Chondrocyte (in vitro differentiated cells): ENCODE measurements around the gene PATZ1. TPM values are rescaled to one million over a fixed set of nuclear protein-coding genes. Genes with fewer than 3 reads are reported as not detected.

ENCODE experiments used
- DNase-seq: peaks from one replicate; pipeline ENCODE4 v3.0.0; 2021; ENCODE audit warnings: mixed read lengths, low spot score
- H3K27ac Mint-ChIP-seq: one replicate; pipeline ENCODE4 v1.8.0; 2021; ENCODE audit warnings: mild to moderate bottlenecking, moderate library complexity, mixed read lengths; ENCODE audit not compliant: unreplicated experiment
- H3K27me3 Mint-ChIP-seq: 2 replicates; pipeline ENCODE4 v1.8.0; 2021; ENCODE audit warnings: low read depth, mixed read lengths
- H3K36me3 Mint-ChIP-seq: 2 replicates; pipeline ENCODE4 v1.8.0; 2021; ENCODE audit warnings: low read depth, mixed read lengths
- H3K4me1 Mint-ChIP-seq: 2 replicates; pipeline ENCODE4 v1.8.0; 2021; ENCODE audit warnings: low read depth, mild to moderate bottlenecking, mixed read lengths
- H3K4me3 Mint-ChIP-seq: one replicate; pipeline ENCODE4 v1.8.0; 2021; ENCODE audit warnings: mild to moderate bottlenecking, moderate library complexity, mixed read lengths; ENCODE audit not compliant: unreplicated experiment
- H3K9me3 Mint-ChIP-seq: 2 replicates; pipeline ENCODE4 v1.8.0; 2021; ENCODE audit warnings: low read depth, mixed read lengths
- CTCF ChIP-seq: fragments of 200-600 bp; sonication (generic); IDR thresholded peaks from 2 replicates; pipeline ENCODE4 v1.5.0; 2021; ENCODE audit warnings: antibody characterized with exemption, mild to moderate bottlenecking, moderate library complexity
- total RNA-seq: library from RNA; stranded (reverse); gene quantifications from 3 replicates; pipeline ENCODE4 v1.2.1, GENCODE V29; 2021

PATZ1 gene
- total RNA-seq, 1 donor from 2014 or later: 19.9 TPM

- H3K4me3 Mint-ChIP-seq: peak overlapping the region; percentile 80
- peaks cover 37% of the 10 kb centered on the region for H3K4me1 Mint-ChIP-seq
- H3K27ac Mint-ChIP-seq: peak overlapping the region; percentile 85
- peaks cover 6% of the 10 kb centered on the region for H3K36me3 Mint-ChIP-seq
- no peaks in the 10 kb centered on the region for H3K9me3 Mint-ChIP-seq
- H3K27me3 Mint-ChIP-seq: no peaks in the 10 kb centered on the region
- no peak for DNase-seq
- TF ChIP-seq CTCF: no peak
These were observed 646 bp upstream of the PATZ1 start for GRCh38 chr22:31346733-31347250.

DNA sequence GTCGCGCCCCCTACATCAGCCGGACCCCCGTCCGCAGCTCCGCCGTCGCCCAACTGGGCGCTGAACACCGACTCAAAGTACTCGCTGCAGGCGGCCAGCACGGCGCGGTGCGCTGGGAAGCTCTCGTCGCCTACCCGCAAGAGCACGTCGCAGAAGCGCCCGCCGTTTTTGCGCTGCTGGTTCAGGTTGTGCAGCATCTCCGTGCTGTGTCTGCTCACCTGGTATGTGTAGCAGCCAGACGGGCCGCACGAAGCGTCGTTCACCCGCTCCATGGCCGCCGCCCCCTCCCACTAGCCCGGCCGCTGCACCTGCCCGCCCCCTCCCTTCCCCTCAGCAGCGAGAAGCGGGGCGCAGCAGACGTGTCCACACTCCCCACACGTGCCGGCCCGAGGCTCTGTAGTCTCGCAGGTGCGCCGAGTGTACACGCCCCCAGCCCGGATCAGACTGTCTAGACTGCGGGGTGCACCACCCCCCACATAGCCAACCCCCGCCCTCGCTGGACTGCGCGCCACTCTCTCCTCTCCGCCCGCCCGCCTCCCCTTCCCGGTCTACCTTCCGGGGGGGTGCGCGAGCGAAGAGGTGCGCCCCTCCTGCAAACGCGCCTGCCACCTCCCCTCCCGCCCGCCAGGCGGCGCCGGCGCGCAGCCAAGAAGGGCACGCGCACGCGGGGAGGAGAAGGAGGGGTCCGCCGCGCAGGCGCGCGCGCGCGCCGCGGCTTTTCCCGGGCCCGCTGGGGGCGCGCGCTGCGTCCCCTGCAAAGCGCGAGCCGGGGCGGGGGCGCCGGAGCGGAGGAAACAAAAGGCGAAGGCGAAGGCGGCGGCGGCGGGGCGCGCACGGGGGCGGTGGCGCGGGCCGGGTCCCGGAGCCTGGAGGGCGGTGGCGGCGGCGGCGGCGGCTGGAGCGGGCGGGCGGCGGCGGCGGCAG, 553 bp downstream of the PATZ1 start:
- peaks cover 9% of the 10 kb centered on the region for H3K36me3 Mint-ChIP-seq
- DNase-seq: no peak
- TF ChIP-seq CTCF: peak; percentile 85
- H3K27me3 Mint-ChIP-seq: no peaks in the 10 kb centered on the region
- H3K9me3 Mint-ChIP-seq: no peaks in the 10 kb centered on the region
- peaks cover 37% of the 10 kb centered on the region for H3K4me1 Mint-ChIP-seq
- peak overlapping the region; percentile 72 for H3K4me3 Mint-ChIP-seq
- no peak overlapping the region for H3K27ac Mint-ChIP-seq

- no peak for DNase-seq
- no peak for TF ChIP-seq CTCF
- Mint-ChIP-seq H3K27me3 (no peaks in the 10 kb centered on the region), H3K36me3 (peaks cover 13% of the 10 kb centered on the region), H3K4me1 (peaks cover 37% of the 10 kb centered on the region), H3K27ac (no peak overlapping the region), H3K9me3 (no peaks in the 10 kb centered on the region), H3K4me3 (peak overlapping the region; percentile 72)
These were observed 1.4 kb downstream of the PATZ1 start for GRCh38 chr22:31344578-31345330.

- H3K4me3 Mint-ChIP-seq: peak overlapping the region; percentile 72
- H3K9me3 Mint-ChIP-seq: no peaks in the 10 kb centered on the region
- peaks cover 37% of the 10 kb centered on the region for H3K4me1 Mint-ChIP-seq
- TF ChIP-seq CTCF: no peak
- peaks cover 13% of the 10 kb centered on the region for H3K36me3 Mint-ChIP-seq
- no peak overlapping the region for H3K27ac Mint-ChIP-seq
- no peaks in the 10 kb centered on the region for H3K27me3 Mint-ChIP-seq
- no peak for DNase-seq
These were observed 1.9 kb downstream of the PATZ1 start for GRCh38 chr22:31344256-31344577.
